ENCODE results near the gene MRFAP1L1.
A peak's percentile ranks its signal among the peaks of the same experiment; 100 is the strongest.

MRFAP1L1 gene

GRCh38 chr4:6658209-6658595 is 51.5 kb downstream of the MRFAP1L1 start:
- Histone ChIP-seq H3K36me3 (ENCODE audit: control insufficient read depth in 2 of 2, insufficient read depth in 2 of 2, low read length in 2 of 2) (no peaks in the 10 kb centered on the region), H3K4me3 (ENCODE audit: low read length in 2 of 2) (peak overlapping the region; percentile 56 to 65), H3K27me3 (ENCODE audit: control insufficient read depth in 1 of 2, insufficient read depth in 2 of 2, low read length in 2 of 2) (no peaks in the 10 kb centered on the region), H3K4me1 (ENCODE audit: control insufficient read depth, insufficient read depth, low read length) (peaks cover 11% of the 10 kb centered on the region), H3K27ac (ENCODE audit: low read length) (peak overlapping the region; percentile 18), H3K9me3 (ENCODE audit: control insufficient read depth in 2 of 2, low read length in 2 of 2) (no peaks in the 10 kb centered on the region), H3K9ac (ENCODE audit: low read length in 2 of 2) (peak overlapping the region in 1 of 2 donors; percentile 61)

Data from stomach smooth muscle (tissue), 2 donors.